ENCODE data around the gene ACAA1.

DNA sequence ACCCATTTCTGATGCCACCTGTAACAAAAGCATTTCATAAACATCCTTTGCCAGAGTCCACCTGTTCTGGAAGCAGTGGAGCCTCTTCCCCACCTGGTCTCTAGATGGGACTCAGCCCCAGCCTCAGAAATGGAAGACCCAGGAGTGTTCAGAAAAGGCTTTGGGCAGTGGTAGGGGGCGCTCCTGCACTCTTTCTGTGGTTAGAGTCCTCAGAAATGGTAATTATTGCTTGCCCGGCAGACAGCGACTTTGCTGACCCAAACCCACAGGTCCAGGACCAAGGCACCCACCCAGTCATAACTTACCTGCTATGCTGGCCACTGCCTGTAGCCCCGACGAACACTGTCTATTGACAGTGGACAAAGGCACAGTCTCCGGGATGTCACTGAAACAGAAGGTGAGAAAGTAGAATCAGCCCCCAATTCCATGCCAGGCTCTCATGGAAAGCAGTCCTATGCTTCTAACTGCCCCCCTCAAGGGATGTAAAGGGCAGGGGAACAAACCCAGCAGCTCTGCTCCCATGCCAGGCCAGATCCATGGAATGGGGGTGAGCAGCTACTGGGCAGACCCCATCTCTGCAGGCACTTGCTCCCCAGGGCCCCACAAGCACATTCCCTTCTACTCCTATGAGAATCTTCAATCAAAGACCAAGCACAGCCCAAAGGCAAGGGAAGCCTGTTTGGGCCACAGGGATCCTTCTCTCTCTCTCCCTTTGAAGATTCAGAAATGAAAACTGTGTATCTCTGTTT lies 5.1 kb downstream of the ACAA1 start:
- TF ChIP-seq, protein P1, sequence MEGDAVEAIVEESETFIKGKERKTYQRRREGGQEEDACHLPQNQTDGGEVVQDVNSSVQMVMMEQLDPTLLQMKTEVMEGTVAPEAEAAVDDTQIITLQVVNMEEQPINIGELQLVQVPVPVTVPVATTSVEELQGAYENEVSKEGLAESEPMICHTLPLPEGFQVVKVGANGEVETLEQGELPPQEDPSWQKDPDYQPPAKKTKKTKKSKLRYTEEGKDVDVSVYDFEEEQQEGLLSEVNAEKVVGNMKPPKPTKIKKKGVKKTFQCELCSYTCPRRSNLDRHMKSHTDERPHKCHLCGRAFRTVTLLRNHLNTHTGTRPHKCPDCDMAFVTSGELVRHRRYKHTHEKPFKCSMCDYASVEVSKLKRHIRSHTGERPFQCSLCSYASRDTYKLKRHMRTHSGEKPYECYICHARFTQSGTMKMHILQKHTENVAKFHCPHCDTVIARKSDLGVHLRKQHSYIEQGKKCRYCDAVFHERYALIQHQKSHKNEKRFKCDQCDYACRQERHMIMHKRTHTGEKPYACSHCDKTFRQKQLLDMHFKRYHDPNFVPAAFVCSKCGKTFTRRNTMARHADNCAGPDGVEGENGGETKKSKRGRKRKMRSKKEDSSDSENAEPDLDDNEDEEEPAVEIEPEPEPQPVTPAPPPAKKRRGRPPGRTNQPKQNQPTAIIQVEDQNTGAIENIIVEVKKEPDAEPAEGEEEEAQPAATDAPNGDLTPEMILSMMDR (IDR thresholded peaks at IDR 0.05): no peak
- TF ChIP-seq POLR2A (IDR thresholded peaks at IDR 0.05): no peak

Measured in transverse colon (tissue), 3 donors.